Suppressor macrophage treated with lipopolysaccharide for 1 hour (primary cell): ENCODE data around the gene SPPL3.
"Not testable (repeated sequence)": the region's sequence is repeated elsewhere in the genome, so short reads cannot be mapped to it uniquely, and the experiment has no call there.

Source experiments
- DNase-seq, 3 donors: peaks; one replicate each; pipeline ENCODE4 v3.0.0-alpha.2; 2020 to 2022

Gene SPPL3

DNA sequence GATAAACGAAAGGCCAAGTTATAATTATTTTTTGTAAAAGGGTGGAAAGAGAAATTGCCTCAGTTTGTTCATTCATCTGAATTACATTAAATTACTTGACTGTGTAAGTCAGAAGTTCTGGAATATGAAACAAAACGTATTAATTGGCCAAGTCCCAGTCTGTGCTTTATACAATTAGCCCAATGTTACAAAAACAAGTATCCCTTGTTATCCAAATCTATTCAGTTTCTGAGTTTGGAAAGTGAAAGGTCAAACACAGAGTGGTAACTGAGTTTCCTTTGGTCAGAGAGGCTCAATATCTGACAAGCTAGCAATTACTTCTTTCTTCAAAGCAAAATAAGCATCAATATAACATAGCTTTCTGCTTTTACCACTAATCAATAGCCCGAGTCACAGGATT lies 62.6 kb downstream of the SPPL3 start:
- DNase-seq = no peak

DNA sequence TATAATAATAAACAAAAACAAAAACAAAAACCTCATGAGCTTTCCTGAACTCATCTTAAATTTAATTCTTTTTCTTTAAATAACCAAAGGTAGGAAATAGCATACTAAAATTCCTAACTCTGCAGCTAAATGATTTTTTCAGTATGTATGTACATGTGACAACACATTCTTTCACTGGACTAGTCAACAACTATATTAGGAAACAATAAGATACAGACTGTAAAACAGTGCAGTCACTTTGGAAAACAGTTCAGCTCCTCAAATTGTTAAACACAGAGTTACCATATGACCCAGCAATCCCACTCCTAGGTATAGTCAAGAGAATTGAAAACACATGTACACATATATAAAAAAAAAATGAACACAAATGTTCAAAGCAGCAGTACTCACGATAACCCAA lies 64.7 kb downstream of the SPPL3 start:
- no peak for DNase-seq

DNA sequence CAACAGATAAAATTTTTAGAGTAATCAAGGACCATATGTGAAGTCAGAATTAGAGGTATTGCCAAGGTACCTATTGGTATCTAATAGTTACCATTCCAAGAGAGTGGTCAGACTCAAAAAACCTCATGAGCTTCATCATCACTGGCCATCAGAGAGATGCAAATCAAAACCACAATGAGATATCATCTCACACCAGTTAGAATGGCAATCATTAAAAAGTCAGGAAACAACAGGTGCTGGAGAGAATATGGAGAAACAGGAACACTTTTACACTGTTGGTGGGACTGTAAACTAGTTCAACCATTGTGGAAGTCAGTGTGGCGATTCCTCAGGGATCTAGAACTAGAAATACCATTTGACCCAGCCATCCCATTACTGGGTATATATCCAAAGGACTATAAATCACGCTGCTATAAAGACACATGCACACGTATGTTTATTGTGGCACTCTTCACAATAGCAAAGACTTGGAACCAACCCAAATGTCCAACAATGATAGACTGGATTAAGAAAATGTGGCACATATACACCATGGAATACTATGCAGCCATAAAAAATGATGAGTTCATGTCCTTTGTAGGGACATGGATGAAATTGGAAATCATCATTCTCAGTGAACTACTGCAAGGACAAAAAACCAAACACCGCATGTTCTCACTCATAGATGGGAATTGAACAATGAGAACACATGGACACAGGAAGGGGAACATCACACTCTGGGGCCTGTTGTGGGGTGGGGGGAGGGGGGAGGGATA lies 65.4 kb downstream of the SPPL3 start:
- not testable (repeated sequence) for DNase-seq

DNA sequence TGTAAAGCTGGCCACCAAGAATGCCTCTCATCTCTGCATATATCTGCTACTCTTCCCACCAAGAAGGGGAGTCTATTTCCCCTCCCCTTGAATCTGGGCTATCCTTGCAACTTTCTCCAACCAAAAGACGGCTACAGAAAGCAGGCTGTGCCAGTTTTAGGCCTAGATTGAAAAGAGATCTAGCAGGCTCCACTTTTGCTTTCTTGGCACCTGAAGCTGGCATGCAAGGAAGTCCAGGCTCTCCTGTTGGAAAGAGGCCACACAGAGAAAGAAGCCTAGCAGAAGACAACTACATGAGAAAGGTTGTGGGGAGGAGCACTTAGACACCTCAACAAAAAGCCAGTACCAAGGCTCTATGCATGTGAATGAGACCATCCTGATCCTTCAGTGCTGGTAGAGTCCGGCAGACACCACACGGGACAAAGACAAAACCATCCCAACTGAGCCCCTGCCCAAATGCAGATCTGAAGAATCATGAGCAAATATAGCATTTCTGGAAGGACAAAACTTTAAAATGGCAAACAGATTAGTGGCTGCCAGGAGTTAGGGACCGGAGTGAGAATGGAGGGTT lies 68.0 kb downstream of the SPPL3 start:
- DNase-seq = no peak

DNA sequence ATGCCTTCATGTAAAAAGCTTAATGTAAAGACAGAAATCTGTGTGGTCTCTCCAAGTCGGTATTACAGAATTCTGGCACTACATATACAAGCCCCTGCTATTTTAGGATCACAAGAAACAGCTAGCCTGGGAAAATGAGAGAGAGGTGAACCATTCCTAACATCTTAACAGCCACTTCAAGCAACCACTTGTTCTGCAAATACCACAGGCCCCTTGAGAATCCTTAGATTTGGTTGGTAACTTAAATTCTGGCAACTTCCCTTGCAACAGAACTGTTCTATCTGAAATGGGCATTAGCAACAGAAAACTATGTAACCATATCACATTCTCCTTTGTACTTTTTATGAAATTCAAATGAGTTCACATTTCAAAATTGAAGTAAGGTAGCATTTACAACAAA lies 68.5 kb downstream of the SPPL3 start:
- DNase-seq = no peak

DNA sequence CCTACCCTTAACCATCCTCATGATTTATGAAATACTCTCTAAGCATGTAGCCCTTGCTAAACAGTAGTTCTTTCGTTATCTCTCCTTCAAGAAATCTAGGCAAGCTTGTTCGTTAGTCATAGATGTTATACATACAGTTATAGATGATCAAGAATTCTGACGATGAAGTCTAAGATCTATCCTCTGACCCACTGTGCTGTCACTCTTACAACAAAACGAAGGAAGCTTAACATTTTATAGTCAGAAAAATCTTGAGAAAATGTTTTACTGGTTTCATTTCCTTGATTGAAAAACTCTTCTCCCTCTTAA lies 68.9 kb downstream of the SPPL3 start:
- DNase-seq = peak in 2 of 3 donors; percentile 47

DNA sequence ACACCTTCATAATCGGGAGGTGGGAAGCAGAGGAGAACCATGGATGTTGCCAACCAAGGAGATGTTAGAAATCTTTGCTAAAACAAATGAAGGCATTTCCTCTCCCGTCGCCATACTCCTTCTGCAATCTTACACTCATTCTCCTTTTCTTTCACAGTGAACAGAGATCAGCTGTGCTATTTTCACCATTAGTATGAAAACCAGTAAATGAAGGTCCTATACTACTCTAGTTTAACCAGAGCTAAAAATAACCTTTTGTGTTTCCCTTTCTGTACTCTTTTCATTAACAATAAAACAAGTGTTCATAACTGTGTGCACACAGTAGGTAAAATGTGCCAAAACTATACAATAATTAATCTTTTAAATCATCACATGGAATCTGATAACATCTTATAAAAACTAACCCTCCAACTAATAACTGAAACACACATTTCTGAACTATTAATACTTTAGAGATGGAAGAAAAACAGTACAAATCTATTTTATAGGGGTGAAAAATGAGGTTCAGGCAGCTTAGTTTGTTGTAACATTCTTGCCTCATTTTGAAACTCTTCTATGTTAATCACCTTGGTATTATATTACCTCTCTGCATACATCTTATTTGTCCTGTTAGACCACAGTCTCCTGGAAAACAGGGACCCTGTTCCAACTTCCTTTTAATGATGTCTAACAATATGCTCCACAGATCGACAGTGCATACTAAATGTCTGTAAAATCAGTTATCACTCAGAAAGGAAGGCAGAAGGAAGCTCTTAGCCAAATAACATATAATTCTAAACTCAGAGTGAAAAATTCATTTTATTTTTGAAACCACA lies 69.5 kb downstream of the SPPL3 start:
- no peak for DNase-seq

DNA sequence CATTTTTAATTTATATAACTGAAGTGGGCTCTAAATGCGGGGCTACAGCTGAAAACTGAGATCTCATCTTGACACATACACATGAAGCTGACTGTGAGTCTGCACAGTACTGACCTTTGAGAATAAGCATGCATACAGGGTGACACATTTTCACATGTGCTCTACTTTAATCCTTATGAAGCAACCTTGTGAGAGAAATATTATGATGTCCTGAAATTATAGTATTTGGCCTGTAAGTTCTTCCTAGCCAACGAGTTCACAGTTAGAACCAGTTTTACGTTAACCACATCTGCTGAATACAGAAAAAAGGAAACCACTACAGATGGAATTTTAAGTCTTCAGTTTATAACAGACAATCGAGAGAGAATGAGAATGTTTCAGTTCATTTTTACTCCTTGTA lies 70.3 kb downstream of the SPPL3 start:
- DNase-seq = peak; percentile 35 to 61 (median 59)

DNA sequence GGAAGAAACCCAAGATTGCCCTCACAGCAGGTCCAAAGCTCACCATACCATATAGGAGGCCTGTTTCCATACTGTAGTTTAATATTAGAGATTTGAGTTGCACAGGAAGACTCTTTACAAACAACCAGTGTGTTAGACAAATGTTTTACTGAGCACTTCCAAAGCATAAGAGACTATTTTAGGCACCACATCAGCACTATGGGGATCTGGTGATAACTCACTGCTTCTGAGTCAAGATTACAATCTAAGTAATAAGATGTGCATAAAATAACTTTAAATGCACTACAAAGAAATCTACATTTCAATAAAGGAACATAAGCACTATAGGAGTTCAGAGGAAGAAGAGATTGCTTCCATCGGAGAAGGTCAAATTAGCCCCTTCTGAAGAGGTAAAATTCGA lies 71.4 kb downstream of the SPPL3 start:
- DNase-seq = no peak

DNA sequence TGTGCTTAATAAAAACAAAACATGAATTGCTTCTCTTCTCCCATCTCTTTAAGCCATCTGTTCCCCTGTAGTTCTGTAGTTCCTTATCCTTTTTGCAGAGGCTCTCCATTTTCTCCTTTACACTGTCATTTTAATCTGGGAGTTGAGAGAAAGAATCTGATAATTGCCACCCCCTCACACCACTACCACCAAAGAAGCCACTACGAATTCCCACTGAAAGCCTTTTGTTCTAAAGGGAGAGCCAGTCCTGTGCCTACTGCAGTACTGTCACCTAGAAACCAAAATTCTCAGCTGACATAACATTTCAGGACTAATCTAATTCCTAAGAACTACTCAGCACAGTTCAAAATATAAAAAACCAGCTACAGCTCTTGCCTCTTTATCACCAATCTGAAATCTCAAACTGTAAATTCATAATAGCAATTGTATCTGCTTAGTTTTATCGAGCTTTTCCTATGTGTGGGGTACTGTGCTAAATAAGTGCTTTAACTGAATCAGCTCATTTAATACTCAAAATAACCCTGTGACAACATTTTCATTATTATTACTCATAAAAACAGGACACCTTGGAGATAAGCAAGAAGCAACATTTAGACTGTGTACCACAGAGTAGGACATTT lies 72.4 kb downstream of the SPPL3 start:
- no peak for DNase-seq

DNA sequence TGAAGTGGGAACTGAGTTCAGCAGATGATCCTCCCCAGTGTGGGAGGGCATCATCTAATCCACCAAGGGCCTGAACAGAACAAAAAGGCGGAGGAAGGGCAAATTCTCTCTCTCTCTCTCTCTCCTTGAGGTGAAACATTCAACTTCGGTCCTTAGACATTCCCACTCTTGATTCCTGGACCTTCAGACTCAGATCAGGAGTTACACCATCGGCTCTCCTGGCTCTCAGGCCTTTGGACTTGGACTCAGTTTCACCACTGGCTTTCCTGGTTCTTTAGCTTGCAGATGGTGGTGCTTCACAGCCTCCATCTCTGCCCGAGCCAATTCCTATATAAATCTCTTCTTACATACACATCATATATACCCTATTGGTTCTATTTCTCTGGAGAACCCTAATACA lies 73.2 kb downstream of the SPPL3 start:
- no peak for DNase-seq

DNA sequence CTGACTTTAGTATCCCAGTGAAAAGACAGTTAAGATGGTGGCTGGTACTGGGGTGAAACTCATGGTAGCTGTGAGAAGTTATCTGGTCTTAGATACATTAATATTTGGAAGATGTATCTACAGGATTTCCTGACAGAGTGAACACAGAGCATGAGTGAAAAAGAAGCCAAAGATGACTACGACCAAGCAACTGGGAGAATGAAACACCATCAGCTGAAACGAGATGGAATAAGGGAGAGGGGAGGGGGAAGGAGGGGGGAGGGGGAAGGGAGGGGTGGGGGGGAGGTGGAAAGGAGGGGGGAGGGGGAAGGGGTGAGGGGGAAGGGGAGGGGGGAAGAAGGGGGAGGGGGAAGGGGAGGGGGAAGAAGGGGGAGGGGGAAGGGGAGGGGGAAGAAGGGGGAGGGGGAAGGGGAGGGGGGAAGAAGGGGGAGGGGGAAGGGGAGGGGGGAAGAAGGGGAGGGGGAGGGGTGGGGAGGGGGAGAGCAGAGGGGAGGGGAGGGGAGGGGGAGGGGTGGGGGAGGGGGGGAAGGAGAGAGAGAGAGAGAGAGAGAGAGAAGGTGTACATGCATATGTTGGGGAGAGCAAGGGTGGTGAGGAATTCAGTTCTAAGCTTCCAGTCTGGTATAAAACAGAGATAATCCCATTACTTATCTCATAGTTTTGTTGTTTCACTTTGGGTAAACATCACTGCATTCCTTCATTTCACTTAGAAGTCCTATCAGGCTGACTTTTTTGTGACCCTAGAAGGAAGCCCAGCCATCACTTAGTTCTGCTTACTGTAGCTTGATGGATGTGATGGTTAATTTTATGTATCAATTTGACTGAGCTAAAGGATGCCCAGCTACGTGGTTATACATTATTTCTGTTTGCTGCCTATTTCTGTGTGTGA lies 73.9 kb downstream of the SPPL3 start:
- no peak for DNase-seq

DNA sequence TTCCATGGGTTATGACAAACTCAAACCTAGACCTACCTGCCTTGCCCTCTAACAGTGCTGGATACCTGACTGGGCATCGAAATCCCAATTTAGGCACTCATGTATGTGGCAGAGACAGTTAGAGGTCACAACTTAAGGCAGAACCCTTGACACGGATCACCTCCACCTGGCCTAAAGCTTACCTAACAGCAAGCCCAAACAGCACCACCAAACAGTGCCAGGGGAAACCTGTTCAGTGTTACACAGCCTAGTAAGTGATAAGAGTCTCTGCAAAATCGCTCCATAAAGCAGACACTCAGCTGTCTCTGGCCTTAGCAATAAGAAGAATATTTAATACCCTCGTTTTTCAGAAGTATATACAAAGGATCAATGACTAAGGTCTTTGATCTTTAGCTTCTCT lies 77.8 kb downstream of the SPPL3 start:
- DNase-seq = no peak

DNA sequence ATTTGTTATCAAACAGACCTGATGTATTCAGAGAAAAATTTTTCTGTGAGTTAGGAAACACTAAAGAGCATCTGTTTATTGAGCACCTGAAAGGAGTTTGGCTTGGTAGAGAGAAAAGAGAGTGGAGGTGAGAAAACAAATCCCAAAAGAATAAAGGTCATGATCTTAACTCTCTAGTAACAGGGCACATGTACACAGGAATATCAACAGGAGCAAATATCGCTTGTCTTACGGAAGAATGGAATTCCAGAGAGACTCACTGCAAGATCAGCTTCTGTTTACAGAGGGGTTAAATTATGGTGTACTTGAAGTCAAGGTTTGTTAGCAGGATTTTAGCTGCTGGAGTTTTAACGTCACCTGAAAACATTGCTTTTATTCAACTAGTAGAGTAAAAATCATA lies 78.8 kb downstream of the SPPL3 start:
- no peak for DNase-seq

DNA sequence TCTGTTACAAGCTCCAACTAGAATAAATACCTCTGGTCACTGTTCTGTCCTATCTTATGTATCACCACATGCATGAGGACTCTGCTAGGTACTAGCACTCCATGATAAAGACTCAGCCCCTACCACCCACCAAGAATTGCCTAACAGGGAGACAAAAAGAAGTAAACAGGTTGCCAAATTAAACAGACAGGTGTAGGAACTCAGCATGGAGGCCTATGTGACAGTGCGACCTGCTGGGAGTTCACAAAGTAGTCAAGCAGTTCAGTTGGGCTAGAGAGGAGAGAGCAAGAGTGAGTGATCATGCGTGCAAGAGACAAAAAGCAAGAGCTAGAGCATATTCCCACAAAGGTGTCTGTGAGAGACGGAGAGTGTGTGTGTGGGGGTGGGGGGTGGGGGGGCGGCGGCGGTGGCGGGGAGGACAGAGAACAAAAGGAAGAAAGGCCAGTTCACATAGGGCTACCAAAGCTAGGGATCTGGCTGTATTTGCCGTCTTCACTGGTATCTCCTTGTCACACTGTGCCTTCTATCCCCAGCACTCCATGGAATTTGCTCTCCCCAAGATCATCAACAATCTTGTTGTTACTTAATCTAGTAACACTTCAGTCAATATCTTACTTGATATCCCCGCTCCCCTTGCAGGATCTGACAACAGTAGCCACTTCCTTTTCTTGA lies 81.2 kb downstream of the SPPL3 start:
- DNase-seq = no peak

DNA sequence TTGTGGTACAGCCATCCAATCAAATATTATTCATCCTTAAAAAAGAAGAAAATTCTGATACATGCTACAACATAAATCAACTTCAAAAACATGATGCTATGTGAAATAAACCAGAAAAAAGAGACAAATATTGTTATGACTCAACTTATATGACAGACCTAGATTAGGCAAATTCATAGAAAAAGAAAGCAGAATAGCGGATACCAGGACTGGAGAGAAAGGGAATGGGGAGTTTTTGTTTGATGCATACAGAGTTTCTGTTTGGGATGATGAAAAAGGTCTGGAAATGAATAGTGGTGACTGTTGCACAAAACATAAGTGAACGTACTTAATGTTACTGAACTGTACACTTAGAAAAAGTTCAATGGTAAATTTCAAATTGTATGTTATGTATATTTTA lies 82.3 kb downstream of the SPPL3 start:
- DNase-seq = peak; percentile 17 to 57 (median 46)

DNA sequence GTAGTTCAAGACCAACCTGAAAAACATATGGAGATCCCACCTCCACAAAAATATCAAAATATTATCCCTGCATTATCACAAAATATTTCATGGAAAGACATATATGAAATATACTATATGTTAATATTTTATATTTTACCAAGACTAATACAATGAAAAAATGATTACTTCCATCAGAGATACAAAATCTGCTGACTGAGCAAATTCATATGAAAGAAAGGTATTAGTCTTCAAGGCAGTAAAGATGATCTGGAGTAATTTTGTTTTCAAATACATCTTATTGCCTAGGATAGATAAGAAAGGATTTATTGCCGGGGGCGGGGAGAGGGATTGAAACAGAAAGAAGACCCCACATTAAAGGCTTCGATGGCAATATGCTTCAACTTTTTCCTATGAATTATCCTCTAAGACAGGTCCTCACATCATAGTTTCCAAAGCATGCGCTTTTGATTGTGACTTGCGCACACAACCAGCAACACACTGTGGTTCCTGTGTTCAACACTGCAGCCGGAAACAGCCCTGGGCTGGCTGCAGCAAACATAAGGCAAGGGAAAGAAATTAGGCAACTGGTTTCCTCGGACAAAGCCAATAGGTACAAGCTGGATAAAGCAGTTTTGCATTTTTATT lies 83.2 kb downstream of the SPPL3 start:
- no peak for DNase-seq

DNA sequence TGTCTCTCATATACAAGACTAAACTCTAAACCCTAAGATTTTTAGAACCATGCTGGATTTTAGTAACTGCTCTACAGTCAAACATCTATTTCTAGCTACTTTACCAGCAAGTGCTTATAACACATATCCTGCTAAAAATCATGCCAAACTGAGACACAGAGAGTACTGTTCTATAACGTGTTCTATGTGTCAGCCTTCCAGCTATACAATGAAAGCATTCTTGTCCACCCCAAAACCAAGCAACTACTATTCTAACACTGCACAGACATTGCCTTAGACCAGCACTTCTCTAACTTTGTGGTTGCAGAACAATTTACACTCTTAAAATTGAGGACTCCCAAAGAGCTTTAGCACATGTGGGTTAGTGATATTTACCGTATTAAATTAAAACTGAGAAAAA lies 85.7 kb downstream of the SPPL3 start:
- no peak for DNase-seq

DNA sequence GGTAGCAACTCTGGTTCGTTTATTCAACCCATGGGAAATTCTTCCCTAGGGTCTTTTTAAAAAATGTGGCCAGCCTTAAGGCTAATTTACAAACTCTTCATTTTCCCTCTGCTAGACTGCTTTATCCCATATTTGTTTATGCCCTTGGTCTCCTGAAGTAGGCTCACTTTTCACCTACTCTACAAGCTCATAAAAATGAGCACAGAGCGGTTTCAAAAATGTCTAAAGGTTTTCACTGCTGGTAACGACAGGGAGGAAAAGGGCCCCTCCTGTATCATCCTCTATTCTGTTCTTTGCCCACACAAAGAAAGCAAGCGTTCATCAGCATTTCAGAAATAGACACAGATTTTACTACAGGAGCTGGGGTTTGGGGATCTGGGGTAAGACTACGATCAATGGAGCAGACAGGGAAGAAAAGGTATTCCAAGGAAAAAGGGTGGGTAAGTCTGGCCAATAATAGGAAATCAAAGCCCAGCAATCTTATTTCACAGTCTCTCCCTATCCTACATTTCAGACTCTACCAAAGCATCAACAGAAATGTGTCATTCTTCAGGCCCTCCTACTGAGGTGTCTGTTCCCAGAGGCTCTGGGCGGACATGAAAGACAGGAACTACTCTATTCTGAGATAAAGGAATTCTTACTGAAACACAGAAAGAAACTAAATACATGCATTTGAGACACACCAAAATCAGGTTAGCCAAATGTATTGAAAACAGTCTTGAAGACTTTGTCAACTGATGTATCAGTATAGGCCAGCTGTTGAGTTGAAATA lies 86.4 kb downstream of the SPPL3 start:
- DNase-seq = no peak

DNA sequence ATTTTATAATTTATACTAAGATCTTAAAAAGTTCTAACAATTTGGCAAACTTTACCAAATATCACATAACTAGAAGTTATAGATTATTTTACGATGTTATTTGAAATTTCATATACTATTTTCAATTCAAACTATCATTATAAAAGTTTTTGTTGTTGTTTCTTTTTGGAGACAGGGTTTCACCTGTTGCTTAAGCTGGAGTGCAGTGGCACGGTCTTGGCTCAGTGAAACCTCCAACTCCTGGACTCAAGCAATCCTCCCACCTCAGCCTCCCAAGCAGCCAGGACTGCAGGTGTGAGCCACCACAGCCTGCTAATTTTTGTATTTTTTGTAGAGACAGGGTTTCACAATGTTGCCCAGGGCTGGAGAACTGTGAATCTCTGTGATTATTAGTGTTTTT lies 87.8 kb downstream of the SPPL3 start:
- DNase-seq = no peak

DNA sequence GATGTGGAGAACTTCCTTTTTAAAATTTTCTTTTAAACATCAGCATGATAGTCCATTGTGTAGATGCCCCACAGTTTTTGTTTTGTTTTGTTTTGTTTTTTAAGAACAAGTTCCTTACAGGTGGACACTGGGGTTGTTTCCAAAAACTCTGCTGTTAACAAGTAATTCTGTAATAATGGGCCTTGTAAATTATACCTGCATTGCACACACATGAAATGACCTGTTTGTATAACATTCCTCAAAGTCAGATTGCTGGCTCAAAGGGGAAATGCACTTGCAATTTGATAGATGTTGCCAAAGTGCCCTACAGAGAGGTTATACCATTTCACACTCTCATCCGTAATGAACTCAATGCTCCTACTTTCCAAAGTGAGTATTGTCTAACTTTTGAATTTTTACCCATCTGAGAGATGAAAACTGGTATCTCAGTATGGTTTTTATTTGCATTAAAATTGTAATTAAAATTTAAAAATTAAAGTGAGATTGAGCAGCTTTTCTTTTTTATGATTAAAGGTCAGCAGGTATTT lies 89.2 kb downstream of the SPPL3 start:
- no peak for DNase-seq
